ENCODE data around the gene ANKRD66. TPM values are rescaled to one million over a fixed set of nuclear protein-coding genes. Genes with fewer than 3 reads are reported as not detected.
"Not testable (repeated sequence)": the region's sequence is repeated elsewhere in the genome, so short reads cannot be mapped to it uniquely, and the experiment has no call there.

The ANKRD66 gene
- total and polyA plus RNA-seq, 9 donors = 0.31 to 2.3 (median 0.79) TPM

- Histone ChIP-seq H3K36me3 (ENCODE audit: control insufficient read depth, insufficient read depth, low read length) (no peaks in the 10 kb centered on the region), H3K9me3 (replicated peaks; ENCODE audit: control insufficient read depth, low read depth, low read length) (no peaks in the 10 kb centered on the region), H3K27me3 (ENCODE audit: control insufficient read depth, insufficient read depth, low read length) (peaks cover 11% of the 10 kb centered on the region), H3K4me3 (ENCODE audit: low read length) (no peak overlapping the region), H3K27ac (ENCODE audit: low read length) (no peak overlapping the region), H3K4me1 (ENCODE audit: control insufficient read depth, insufficient read depth, low read length) (peaks cover 4% of the 10 kb centered on the region)
- DNase-seq = no peak
- 88% methylated on average over 2 of the region's 2 CpGs for WGBS (ENCODE audit: insufficient coverage)
These were observed 13.4 kb upstream of the ANKRD66 start for GRCh38 chr6:46733341-46733801.

- Histone ChIP-seq H3K27me3 (ENCODE audit: control insufficient read depth, insufficient read depth, low read length) (peaks cover 11% of the 10 kb centered on the region), H3K27ac (ENCODE audit: low read length) (no peak within 1 kb of the TSS), H3K4me3 (ENCODE audit: low read length) (peak within 1 kb of the TSS; percentile 49), H3K36me3 (ENCODE audit: control insufficient read depth, insufficient read depth, low read length) (no peaks in the 10 kb centered on the region), H3K9me3 (replicated peaks; ENCODE audit: control insufficient read depth, low read depth, low read length) (no peaks in the 10 kb centered on the region), H3K4me1 (ENCODE audit: control insufficient read depth, insufficient read depth, low read length) (peaks cover 4% of the 10 kb centered on the region)
- peak; percentile 65 for DNase-seq
- whole genome bisulfite sequencing (ENCODE audit: insufficient coverage) = under 1% methylated on average over 63 of the region's 73 CpGs
These were observed 11.6 kb upstream of the ANKRD66 start, which contains the start of gene PLA2G7 for GRCh38 chr6:46734867-46735719. Gene PLA2G7 (minus strand): TSS chr6:46735375. CDS start chr6:46722891, 12,484 bp downstream.

GRCh38 chr6:46735720-46736031, 11.1 kb upstream of the ANKRD66 start:
- WGBS (ENCODE audit: insufficient coverage) = 20% methylated on average over 2 of the region's 8 CpGs
- H3K27me3 ChIP-seq (ENCODE audit: control insufficient read depth, insufficient read depth, low read length) = peaks cover 11% of the 10 kb centered on the region
- DNase-seq = peak; percentile 14
- no peak overlapping the region for H3K27ac ChIP-seq (ENCODE audit: low read length)
- H3K36me3 ChIP-seq (ENCODE audit: control insufficient read depth, insufficient read depth, low read length) = no peaks in the 10 kb centered on the region
- peak overlapping the region; percentile 49 for H3K4me3 ChIP-seq (ENCODE audit: low read length)
- no peaks in the 10 kb centered on the region for H3K9me3 ChIP-seq (replicated peaks; ENCODE audit: control insufficient read depth, low read depth, low read length)
- H3K4me1 ChIP-seq (ENCODE audit: control insufficient read depth, insufficient read depth, low read length) = peaks cover 4% of the 10 kb centered on the region

- no peaks in the 10 kb centered on the region for H3K9me3 ChIP-seq (replicated peaks; ENCODE audit: control insufficient read depth, low read depth, low read length)
- H3K4me1 ChIP-seq (ENCODE audit: control insufficient read depth, insufficient read depth, low read length) = peaks cover 4% of the 10 kb centered on the region
- no peak for DNase-seq
- no peak overlapping the region for H3K4me3 ChIP-seq (ENCODE audit: low read length)
- peaks cover 11% of the 10 kb centered on the region for H3K27me3 ChIP-seq (ENCODE audit: control insufficient read depth, insufficient read depth, low read length)
- H3K27ac ChIP-seq (ENCODE audit: low read length) = no peak overlapping the region
- no peaks in the 10 kb centered on the region for H3K36me3 ChIP-seq (ENCODE audit: control insufficient read depth, insufficient read depth, low read length)
These were observed 9.8 kb upstream of the ANKRD66 start for GRCh38 chr6:46736906-46737305.

GRCh38 chr6:46741482-46741881, 5.3 kb upstream of the ANKRD66 start:
- H3K4me1 ChIP-seq (ENCODE audit: control insufficient read depth, insufficient read depth, low read length) = no peaks in the 10 kb centered on the region
- H3K27ac ChIP-seq (ENCODE audit: low read length) = no peak overlapping the region
- H3K27me3 ChIP-seq (ENCODE audit: control insufficient read depth, insufficient read depth, low read length) = no peaks in the 10 kb centered on the region
- H3K9me3 ChIP-seq (replicated peaks; ENCODE audit: control insufficient read depth, low read depth, low read length) = no peaks in the 10 kb centered on the region
- DNase-seq = no peak
- 80% methylated on average over 1 of the region's 2 CpGs for WGBS (ENCODE audit: insufficient coverage)
- no peak overlapping the region for H3K4me3 ChIP-seq (ENCODE audit: low read length)
- H3K36me3 ChIP-seq (ENCODE audit: control insufficient read depth, insufficient read depth, low read length) = no peaks in the 10 kb centered on the region

- DNase-seq = no peak
- Histone ChIP-seq H3K4me1 (ENCODE audit: control insufficient read depth, insufficient read depth, low read length) (peaks cover 2% of the 10 kb centered on the region), H3K27me3 (ENCODE audit: control insufficient read depth, insufficient read depth, low read length) (no peaks in the 10 kb centered on the region), H3K27ac (ENCODE audit: low read length) (no peak overlapping the region), H3K9me3 (replicated peaks; ENCODE audit: control insufficient read depth, low read depth, low read length) (no peaks in the 10 kb centered on the region), H3K4me3 (ENCODE audit: low read length) (no peak overlapping the region), H3K36me3 (ENCODE audit: control insufficient read depth, insufficient read depth, low read length) (no peaks in the 10 kb centered on the region)
- WGBS (ENCODE audit: insufficient coverage) = 80% methylated on average over 1 of the region's 4 CpGs
These were observed 4.8 kb upstream of the ANKRD66 start for GRCh38 chr6:46741910-46742309.

- DNase-seq = no peak
- no CpG with 5 or more reads among the region's 1 CpG for WGBS (ENCODE audit: insufficient coverage)
- Histone ChIP-seq H3K27ac (ENCODE audit: low read length) (no peak overlapping the region), H3K9me3 (replicated peaks; ENCODE audit: control insufficient read depth, low read depth, low read length) (no peaks in the 10 kb centered on the region), H3K4me3 (ENCODE audit: low read length) (no peak overlapping the region), H3K4me1 (ENCODE audit: control insufficient read depth, insufficient read depth, low read length) (peaks cover 2% of the 10 kb centered on the region), H3K36me3 (ENCODE audit: control insufficient read depth, insufficient read depth, low read length) (no peaks in the 10 kb centered on the region), H3K27me3 (ENCODE audit: control insufficient read depth, insufficient read depth, low read length) (no peaks in the 10 kb centered on the region)
These were observed 3.1 kb upstream of the ANKRD66 start for GRCh38 chr6:46743425-46744158.

GRCh38 chr6:46744159-46744725, 2.5 kb upstream of the ANKRD66 start:
- not testable (repeated sequence) for DNase-seq; H3K36me3 ChIP-seq (ENCODE audit: control insufficient read depth, insufficient read depth, low read length); H3K9me3 ChIP-seq (replicated peaks; ENCODE audit: control insufficient read depth, low read depth, low read length); H3K27ac ChIP-seq (ENCODE audit: low read length); H3K4me1 ChIP-seq (ENCODE audit: control insufficient read depth, insufficient read depth, low read length); H3K27me3 ChIP-seq (ENCODE audit: control insufficient read depth, insufficient read depth, low read length); H3K4me3 ChIP-seq (ENCODE audit: low read length)
- no CpG with 5 or more reads among the region's 3 CpGs for WGBS (ENCODE audit: insufficient coverage)

- no CpG with 5 or more reads among the region's 2 CpGs for WGBS (ENCODE audit: insufficient coverage)
- H3K4me3 ChIP-seq (ENCODE audit: low read length) = no peak overlapping the region
- H3K9me3 ChIP-seq (replicated peaks; ENCODE audit: control insufficient read depth, low read depth, low read length) = no peaks in the 10 kb centered on the region
- H3K36me3 ChIP-seq (ENCODE audit: control insufficient read depth, insufficient read depth, low read length) = no peaks in the 10 kb centered on the region
- H3K27ac ChIP-seq (ENCODE audit: low read length) = no peak overlapping the region
- H3K4me1 ChIP-seq (ENCODE audit: control insufficient read depth, insufficient read depth, low read length) = peaks cover 6% of the 10 kb centered on the region
- H3K27me3 ChIP-seq (ENCODE audit: control insufficient read depth, insufficient read depth, low read length) = no peaks in the 10 kb centered on the region
- no peak for DNase-seq
These were observed 760 bp upstream of the ANKRD66 start for GRCh38 chr6:46745973-46746372.

GRCh38 chr6:46748940-46749503, 2.3 kb downstream of the ANKRD66 start:
- 100% methylated on average over 2 of the region's 5 CpGs for WGBS (ENCODE audit: insufficient coverage)
- no peak overlapping the region for H3K4me3 ChIP-seq (ENCODE audit: low read length)
- no peak for DNase-seq
- peaks cover 6% of the 10 kb centered on the region for H3K4me1 ChIP-seq (ENCODE audit: control insufficient read depth, insufficient read depth, low read length)
- no peaks in the 10 kb centered on the region for H3K9me3 ChIP-seq (replicated peaks; ENCODE audit: control insufficient read depth, low read depth, low read length)
- H3K27me3 ChIP-seq (ENCODE audit: control insufficient read depth, insufficient read depth, low read length) = no peaks in the 10 kb centered on the region
- H3K27ac ChIP-seq (ENCODE audit: low read length) = no peak overlapping the region
- no peaks in the 10 kb centered on the region for H3K36me3 ChIP-seq (ENCODE audit: control insufficient read depth, insufficient read depth, low read length)
